Measurements from ENCODE around the gene PWWP2A. TPM values are rescaled to one million over a fixed set of nuclear protein-coding genes. Genes with fewer than 3 reads are reported as not detected.

The PWWP2A gene
- total RNA-seq, 1 experiment from 2014 or later: 14.7 TPM

Other genes starting within 250 kb of the PWWP2A start
- not detected for gene ADRA1B, start 203.0 kb downstream of the PWWP2A start, total RNA-seq (2021; ENCODE audit: unreplicated experiment)
- 48.1 TPM for gene TTC1, start 110.3 kb downstream of the PWWP2A start, total RNA-seq (2021; ENCODE audit: unreplicated experiment)
- 8.5 TPM for gene FABP6, start 110.1 kb upstream of the PWWP2A start, total RNA-seq (2021; ENCODE audit: unreplicated experiment)
- 2.9 TPM for gene CCNJL, start 193.1 kb upstream of the PWWP2A start, total RNA-seq (2021; ENCODE audit: unreplicated experiment)

Measured in HCT116 (cell line).